ENCODE results near the gene DYNC2H1. TPM values are rescaled to one million over a fixed set of nuclear protein-coding genes. Genes with fewer than 3 reads are reported as not detected.

DYNC2H1 gene
- total RNA-seq, 2 experiments from 2014 or later = 1.3 to 2.0 TPM

DNA sequence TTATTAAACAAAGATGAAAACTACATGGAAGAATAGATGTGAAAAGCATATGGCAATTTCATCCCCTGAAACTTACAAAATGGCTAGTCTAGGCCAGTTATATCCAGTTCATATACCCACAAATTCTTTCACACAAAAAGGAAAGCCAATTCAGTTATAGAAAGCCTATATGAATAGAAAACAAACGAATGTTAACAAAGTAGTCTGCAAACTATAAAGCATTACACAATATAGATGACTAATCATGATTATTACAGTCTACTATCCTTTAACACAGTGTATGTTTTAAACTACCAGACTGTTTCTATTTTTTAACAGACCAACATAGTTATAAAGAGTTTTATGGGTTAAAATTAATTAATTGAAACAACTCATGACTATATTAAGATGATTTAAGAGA is 29.4 kb upstream of the DYNC2H1 start:
- Mint-ChIP-seq H3K9me3 (no peaks in the 10 kb centered on the region), H3K36me3 (ENCODE audit: low read depth) (peaks cover 54% of the 10 kb centered on the region), H3K27ac (no peak overlapping the region), H3K27me3 (no peaks in the 10 kb centered on the region), H3K4me1 (ENCODE audit: low read depth) (peaks cover 8% of the 10 kb centered on the region), H3K4me3 (no peak overlapping the region)
- TF ChIP-seq, protein P1, sequence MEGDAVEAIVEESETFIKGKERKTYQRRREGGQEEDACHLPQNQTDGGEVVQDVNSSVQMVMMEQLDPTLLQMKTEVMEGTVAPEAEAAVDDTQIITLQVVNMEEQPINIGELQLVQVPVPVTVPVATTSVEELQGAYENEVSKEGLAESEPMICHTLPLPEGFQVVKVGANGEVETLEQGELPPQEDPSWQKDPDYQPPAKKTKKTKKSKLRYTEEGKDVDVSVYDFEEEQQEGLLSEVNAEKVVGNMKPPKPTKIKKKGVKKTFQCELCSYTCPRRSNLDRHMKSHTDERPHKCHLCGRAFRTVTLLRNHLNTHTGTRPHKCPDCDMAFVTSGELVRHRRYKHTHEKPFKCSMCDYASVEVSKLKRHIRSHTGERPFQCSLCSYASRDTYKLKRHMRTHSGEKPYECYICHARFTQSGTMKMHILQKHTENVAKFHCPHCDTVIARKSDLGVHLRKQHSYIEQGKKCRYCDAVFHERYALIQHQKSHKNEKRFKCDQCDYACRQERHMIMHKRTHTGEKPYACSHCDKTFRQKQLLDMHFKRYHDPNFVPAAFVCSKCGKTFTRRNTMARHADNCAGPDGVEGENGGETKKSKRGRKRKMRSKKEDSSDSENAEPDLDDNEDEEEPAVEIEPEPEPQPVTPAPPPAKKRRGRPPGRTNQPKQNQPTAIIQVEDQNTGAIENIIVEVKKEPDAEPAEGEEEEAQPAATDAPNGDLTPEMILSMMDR (IDR thresholded peaks at IDR 0.05) = no peak
- DNase-seq = no peak
- intact Hi-C loops (cut with micrococcal nuclease) = no loop called here
- CTCF ChIA-PET = no interaction called here
- POLR2A ChIA-PET = no interaction called here
- ATAC-seq = no peak

DNA sequence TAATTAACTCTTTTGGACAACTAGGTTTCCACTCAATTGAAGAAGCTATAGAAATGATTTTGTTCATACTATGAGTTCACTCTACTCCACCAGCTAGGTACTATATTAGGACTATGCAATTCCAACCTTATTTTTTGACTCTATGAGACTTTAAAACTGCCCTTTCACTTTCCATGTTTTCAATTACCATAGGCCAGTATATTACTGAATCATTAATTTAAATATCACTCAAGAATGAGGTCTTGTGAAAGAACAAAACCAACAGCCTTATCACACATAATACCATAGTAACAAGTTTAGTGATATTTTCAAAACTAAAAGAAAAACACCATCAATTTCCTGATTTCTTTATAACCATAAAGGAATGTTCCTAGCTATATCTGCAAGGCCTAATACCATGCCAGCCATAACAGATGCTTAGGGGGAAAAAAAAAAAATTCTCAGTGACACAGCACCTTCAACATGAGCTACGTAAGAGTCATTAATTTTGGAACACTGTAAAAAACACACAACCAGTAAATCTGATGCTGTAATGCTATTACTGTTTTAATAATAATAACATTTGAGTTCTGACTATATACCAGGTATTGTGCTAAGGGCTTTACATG is 23.4 kb upstream of the DYNC2H1 start:
- no peak overlapping the region for H3K4me3 Mint-ChIP-seq
- POLR2A ChIA-PET = no interaction called here
- peaks cover 31% of the 10 kb centered on the region for H3K36me3 Mint-ChIP-seq (ENCODE audit: low read depth)
- peaks cover 28% of the 10 kb centered on the region for H3K4me1 Mint-ChIP-seq (ENCODE audit: low read depth)
- no peak for DNase-seq
- no peaks in the 10 kb centered on the region for H3K9me3 Mint-ChIP-seq
- H3K27me3 Mint-ChIP-seq = no peaks in the 10 kb centered on the region
- ATAC-seq = no peak
- intact Hi-C loops (cut with micrococcal nuclease) = no loop called here
- CTCF ChIA-PET = interaction anchor here (1.0 kb wide), 1 partner anchor 50 kb away, joined by 3 read pairs; no protein-coding TSS in a partner anchor
- TF ChIP-seq, protein P1 (IDR thresholded peaks at IDR 0.05) = no peak
- no peak overlapping the region for H3K27ac Mint-ChIP-seq

DNA sequence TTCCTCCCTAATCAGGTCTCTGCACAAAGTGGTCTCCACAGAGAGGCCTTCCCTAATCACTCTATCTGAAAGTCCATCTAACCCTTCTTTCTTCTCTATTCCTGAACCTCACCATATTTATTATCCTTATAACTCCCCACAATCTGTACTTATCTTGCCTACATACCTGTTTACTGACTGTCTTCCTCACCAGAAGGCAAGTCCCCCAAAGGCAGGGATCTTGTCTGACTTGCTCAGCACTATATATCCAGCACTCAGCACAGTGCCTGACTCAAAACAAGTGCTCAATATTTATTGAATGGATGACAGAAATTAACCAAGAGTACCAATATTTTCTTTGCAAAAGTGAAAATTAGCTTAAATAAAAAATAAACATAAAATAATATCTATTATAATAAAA is 22.8 kb upstream of the DYNC2H1 start:
- Mint-ChIP-seq H3K9me3 (no peaks in the 10 kb centered on the region), H3K27me3 (no peaks in the 10 kb centered on the region), H3K36me3 (ENCODE audit: low read depth) (peaks cover 35% of the 10 kb centered on the region), H3K27ac (peak overlapping the region; percentile 37), H3K4me3 (no peak overlapping the region), H3K4me1 (ENCODE audit: low read depth) (peaks cover 28% of the 10 kb centered on the region)
- TF ChIP-seq, protein P1 (IDR thresholded peaks at IDR 0.05) = no peak
- ChIA-PET CTCF (interaction anchor here (1.0 kb wide), 1 partner anchor 50 kb away, joined by 3 read pairs; no protein-coding TSS in a partner anchor), POLR2A (no interaction called here)
- DNase-seq (no peak), ATAC-seq (no peak)
- intact Hi-C loops (cut with micrococcal nuclease) = no loop called here

DNA sequence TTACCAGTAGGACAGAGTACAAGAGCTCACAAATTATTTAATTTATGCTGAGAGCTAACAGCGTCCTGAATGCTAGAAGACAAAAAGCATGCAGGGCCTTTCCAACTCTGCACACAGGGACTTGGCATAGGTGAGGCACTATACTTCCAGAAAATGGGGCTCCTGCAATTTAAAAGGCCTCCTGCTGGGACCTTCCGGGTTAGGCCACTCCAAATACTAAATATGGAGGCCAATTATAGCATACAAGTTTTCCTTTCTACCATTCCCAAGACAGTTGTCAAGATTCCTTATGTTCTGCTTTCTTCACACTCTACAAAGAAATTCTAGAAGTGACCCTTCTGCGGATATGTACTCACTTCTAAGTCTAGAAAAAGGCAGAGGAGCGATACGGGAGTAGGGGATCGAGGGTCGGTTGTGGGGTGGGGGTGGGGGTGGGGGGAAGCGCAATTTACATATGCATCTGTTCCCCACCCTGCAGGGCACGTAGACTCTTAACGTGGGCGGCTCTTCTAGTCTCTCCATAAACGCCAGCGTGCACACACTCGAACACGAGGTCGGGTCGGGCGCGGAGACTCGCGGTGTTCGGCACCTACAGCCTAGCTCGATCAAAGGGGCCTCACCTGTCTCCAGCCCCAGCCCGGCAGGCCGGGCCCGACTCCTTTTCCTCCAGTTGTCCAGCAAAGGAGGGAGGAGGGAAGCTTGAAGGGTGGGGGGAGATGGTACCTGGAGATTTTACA is 18.0 kb upstream of the DYNC2H1 start:
- peak overlapping the region; percentile 93 for H3K27ac Mint-ChIP-seq

More for the DNA sequence above, 18.0 kb upstream of the DYNC2H1 start:
- CTCF ChIA-PET = interaction anchor here (1.2 to 4.0 kb wide), 5 partner anchors 10 to 55 kb away, joined by 5 to 27 read pairs (median 8); partner anchors contain the start of gene DYNC2H1
- intact Hi-C loops (cut with micrococcal nuclease) = no loop called here
- H3K4me3 Mint-ChIP-seq = peak overlapping the region; percentile 89
- DNase-seq = peak; percentile 76
- H3K9me3 Mint-ChIP-seq = no peaks in the 10 kb centered on the region
- peaks cover 23% of the 10 kb centered on the region for H3K36me3 Mint-ChIP-seq (ENCODE audit: low read depth)
- TF ChIP-seq, protein P1 (IDR thresholded peaks at IDR 0.05) = no peak
- POLR2A ChIA-PET = interaction anchor here (0.7 to 2.2 kb wide), 4 partner anchors 10 to 18 kb away, joined by 4 to 21 read pairs (median 7); partner anchors contain the start of gene DYNC2H1
- H3K4me1 Mint-ChIP-seq (ENCODE audit: low read depth) = peaks cover 29% of the 10 kb centered on the region
- peaks cover 15% of the 10 kb centered on the region for H3K27me3 Mint-ChIP-seq
- peak; percentile 53 for ATAC-seq

Data from activated CD8-positive, alpha-beta T cell treated with anti-CD3 and anti-CD28 coated beads for 36 hours (primary cell).